PC-9 (cell line): ENCODE data around the gene CLEC18C.

ENCODE experiments used
- CTCF ChIP-seq: fragments of 200-600 bp; sonication (generic); conservative IDR thresholded peaks from 2 replicates; pipeline ENCODE4 v1.6.1; 2017; ENCODE audit warnings: mixed run types, antibody characterized with exemption, mild to moderate bottlenecking, moderate library complexity
- EZH2 ChIP-seq: fragments of 200-600 bp; sonication (generic); IDR thresholded peaks from 2 replicates; pipeline ENCODE4 v1.8.0; 2017; ENCODE audit warnings: antibody characterized with exemption, low read depth

- TF ChIP-seq EZH2, result no peak
- no peak for TF ChIP-seq CTCF
Measured at GRCh38 chr16:70151941-70152509, 21.6 kb upstream of the CLEC18C start.
